Thyroid gland (tissue), 4 donors: ENCODE results near the gene TBC1D1. TPM values are rescaled to one million over a fixed set of nuclear protein-coding genes. Genes with fewer than 3 reads are reported as not detected.
A peak's percentile ranks its signal among the peaks of the same experiment; 100 is the strongest.

ENCODE experiments used
- DNase-seq, 2 donors: peaks; one replicate each; pipeline ENCODE4 v3.0.0-alpha.2; 2019
- H3K27ac ChIP-seq, 3 donors: fragments of 200-600 bp; sonication (generic); 1 replicate in 2 of 3; 2 replicates in 1 of 3; pipeline ENCODE4 v1.5.1; 2016 to 2019; ENCODE audit warnings: mild to moderate bottlenecking in 1 of 3, moderate library complexity in 1 of 3
- H3K27me3 ChIP-seq: fragments of 200-600 bp; sonication (generic); one replicate; pipeline ENCODE4 v1.5.1; 2019
- H3K36me3 ChIP-seq, 2 donors: fragments of 200-600 bp; sonication (generic); one replicate each; pipeline ENCODE4 v1.5.1; 2016 to 2019
- H3K4me1 ChIP-seq, 2 donors: fragments of 200-600 bp; sonication (generic); one replicate each; pipeline ENCODE4 v1.5.1; 2017 to 2019
- H3K4me3 ChIP-seq, 3 donors: fragments of 200-600 bp; sonication (generic); replicated peaks in 1 of 3; 1 replicate in 2 of 3; 2 replicates in 1 of 3; pipeline ENCODE4 v1.5.1; 2016; ENCODE audit warnings: mild to moderate bottlenecking in 1 of 3
- H3K9me3 ChIP-seq: fragments of 200-600 bp; sonication (generic); one replicate; pipeline ENCODE4 v1.5.1; 2017
- POLR2A ChIP-seq, 2 donors: fragments of 450-650 bp; IDR thresholded peaks; one replicate each; pipeline ENCODE4 v1.6.1; 2017; ENCODE audit warnings: antibody characterized with exemption in 2 of 2, mild to moderate bottlenecking in 2 of 2, moderate library complexity in 1 of 2
- WGBS, 2 donors: methylation state at CpG; one replicate each; pipeline ENCODE4 v1.1.5; 2017; 5-methylcytosine and 5-hydroxymethylcytosine counted together
- intact Hi-C: fragments of 100-400 bp; cut with DNase I; formaldehyde crosslinking; loops from one replicate; pipeline ENCODE4 v1.15.1; 2023
- total RNA-seq, 4 donors: library from RNA; depleted of rRNA; stranded (reverse); fragments of >200 nt; gene quantifications; one replicate each; pipeline ENCODE4 v1.2.3, GENCODE V29; 2016
- TF ChIP-seq, protein P1 (sequence below), 6 experiments: fragments of 200-600 bp in 3 of 6; fragments of 450-650 bp in 3 of 6; sonication (generic) in 3 of 6; IDR thresholded peaks; one replicate each; pipeline ENCODE4 v1.5.1; 2016 to 2019; ENCODE audit warnings: antibody characterized with exemption in 6 of 6, mild to moderate bottlenecking in 2 of 6, inconsistent platforms in 1 of 6, moderate library complexity in 1 of 6

Gene TBC1D1
- total RNA-seq, 4 donors from 2014 or later = 192 to 284 (median 230) TPM

DNA sequence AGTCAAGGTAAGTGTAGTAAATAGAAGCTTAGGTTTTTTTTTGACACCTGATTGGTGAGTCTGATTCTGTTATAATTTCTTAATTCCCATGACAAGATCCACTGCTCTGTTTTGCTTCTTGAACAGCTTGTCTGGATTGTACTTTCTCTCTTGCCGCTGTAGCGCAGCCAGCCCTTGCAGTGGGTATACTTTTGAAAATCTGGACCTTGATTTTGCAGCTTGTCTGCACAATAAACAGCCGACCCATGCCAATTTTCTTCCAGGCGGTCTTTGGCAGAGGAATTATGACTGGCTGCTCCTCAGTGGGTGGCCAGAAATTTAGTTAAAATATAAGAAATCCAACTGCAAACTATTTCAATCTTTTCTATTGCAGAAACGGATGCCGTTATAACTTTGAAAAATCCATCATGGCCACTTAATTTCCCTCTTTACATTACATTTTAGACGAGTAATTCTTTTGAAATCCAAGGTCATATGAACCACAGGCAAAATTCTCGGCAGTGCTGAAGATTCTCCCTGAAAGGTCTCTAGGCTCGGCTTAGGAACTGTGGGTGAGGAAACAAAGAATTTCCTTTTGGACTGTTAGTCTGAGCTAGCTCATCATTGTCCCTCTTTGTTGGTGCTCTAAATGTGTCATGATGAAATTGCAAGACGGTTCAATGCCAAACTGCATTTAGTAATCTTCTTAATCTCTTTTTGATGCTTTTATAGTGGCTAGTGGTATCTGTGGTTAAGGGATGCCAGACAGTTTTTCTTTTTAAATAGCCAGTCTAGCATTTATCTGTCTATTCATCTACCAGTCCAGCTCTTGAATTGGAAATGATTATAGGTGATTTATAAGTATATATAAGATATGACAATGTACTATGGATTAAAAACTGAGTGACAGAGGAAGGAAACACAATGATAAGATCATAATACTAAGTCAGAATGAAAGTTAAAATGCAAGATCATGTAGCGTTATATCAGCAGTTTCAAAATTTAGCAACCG, 37.8 kb downstream of the TBC1D1 start:
- intact Hi-C loops = no loop called here
- H3K27ac ChIP-seq = no peak overlapping the region
- 77 to 85% methylated on average over 12 of the region's 12 CpGs for WGBS, 2 donors

DNA sequence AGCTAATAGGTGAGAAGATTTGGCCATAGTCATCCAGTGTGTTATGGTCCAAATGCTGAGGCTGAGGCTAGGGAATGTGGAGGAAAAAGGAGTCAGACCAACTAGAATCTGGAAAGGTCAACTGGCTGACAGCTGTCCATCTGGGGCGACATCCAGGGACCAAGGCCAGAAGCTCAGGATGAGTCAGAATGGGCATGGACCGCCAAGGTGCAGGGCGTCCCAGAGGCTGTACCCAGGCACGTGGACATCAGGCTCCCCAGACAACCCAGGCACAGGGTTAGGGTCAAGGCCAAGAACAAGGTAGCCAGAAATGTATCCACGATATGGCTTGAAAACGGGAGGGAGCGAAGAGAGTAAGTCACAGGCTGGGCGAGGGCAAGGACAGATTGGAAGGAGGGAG, 43.2 kb downstream of the TBC1D1 start:
- WGBS, 2 donors = 95 to 97% methylated on average over 8 of the region's 8 CpGs
- no peak for DNase-seq
- H3K4me1 ChIP-seq = peaks cover 0 to 4% of the 10 kb centered on the region in 2 donors
- no peak overlapping the region for H3K4me3 ChIP-seq
- no peak overlapping the region for H3K27ac ChIP-seq
- no peaks in the 10 kb centered on the region for H3K27me3 ChIP-seq
- H3K36me3 ChIP-seq = no peaks in the 10 kb centered on the region
- H3K9me3 ChIP-seq = no peaks in the 10 kb centered on the region
- TF ChIP-seq, protein P1, sequence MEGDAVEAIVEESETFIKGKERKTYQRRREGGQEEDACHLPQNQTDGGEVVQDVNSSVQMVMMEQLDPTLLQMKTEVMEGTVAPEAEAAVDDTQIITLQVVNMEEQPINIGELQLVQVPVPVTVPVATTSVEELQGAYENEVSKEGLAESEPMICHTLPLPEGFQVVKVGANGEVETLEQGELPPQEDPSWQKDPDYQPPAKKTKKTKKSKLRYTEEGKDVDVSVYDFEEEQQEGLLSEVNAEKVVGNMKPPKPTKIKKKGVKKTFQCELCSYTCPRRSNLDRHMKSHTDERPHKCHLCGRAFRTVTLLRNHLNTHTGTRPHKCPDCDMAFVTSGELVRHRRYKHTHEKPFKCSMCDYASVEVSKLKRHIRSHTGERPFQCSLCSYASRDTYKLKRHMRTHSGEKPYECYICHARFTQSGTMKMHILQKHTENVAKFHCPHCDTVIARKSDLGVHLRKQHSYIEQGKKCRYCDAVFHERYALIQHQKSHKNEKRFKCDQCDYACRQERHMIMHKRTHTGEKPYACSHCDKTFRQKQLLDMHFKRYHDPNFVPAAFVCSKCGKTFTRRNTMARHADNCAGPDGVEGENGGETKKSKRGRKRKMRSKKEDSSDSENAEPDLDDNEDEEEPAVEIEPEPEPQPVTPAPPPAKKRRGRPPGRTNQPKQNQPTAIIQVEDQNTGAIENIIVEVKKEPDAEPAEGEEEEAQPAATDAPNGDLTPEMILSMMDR (IDR thresholded peaks at IDR 0.05) = no peak
- no peak for TF ChIP-seq POLR2A (IDR thresholded peaks at IDR 0.05)
- intact Hi-C loops = no loop called here

More for the DNA sequence above, 37.8 kb downstream of the TBC1D1 start:
- no peak for DNase-seq
- Histone ChIP-seq H3K4me1 (no peaks in the 10 kb centered on the region), H3K27me3 (no peaks in the 10 kb centered on the region), H3K9me3 (no peaks in the 10 kb centered on the region), H3K36me3 (no peaks in the 10 kb centered on the region), H3K4me3 (no peak overlapping the region)
- TF ChIP-seq POLR2A (IDR thresholded peaks at IDR 0.05) = no peak
- TF ChIP-seq, protein P1 (IDR thresholded peaks at IDR 0.05) = no peak

DNA sequence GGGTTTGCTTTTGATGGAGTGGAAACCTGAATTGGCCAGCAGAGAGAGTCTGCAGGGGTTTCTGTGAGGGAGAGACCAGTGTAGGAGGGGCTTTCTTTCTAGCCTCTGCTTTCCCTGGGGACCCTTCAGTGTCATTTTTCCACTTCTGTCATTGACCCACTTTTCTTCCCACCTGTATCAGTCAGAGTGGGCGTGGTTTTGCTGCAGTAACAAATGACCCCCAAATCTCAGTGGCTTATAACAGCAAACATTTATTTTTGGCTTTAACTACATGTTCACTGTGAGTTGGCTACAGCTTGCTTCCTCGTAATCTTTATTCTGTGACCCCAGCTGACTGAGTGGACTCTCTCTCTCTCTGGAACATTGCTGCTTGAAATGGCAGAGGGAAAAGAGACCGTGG, 43.7 kb downstream of the TBC1D1 start:
- Histone ChIP-seq H3K4me3 (no peak overlapping the region), H3K4me1 (peaks cover 0 to 4% of the 10 kb centered on the region in 2 donors), H3K27ac (no peak overlapping the region), H3K9me3 (no peaks in the 10 kb centered on the region), H3K27me3 (no peaks in the 10 kb centered on the region), H3K36me3 (no peaks in the 10 kb centered on the region)
- DNase-seq = no peak
- 94 to 97% methylated on average over 3 of the region's 3 CpGs for WGBS, 2 donors
- no peak for TF ChIP-seq POLR2A (IDR thresholded peaks at IDR 0.05)
- TF ChIP-seq, protein P1 (IDR thresholded peaks at IDR 0.05) = no peak
- intact Hi-C loops = no loop called here

DNA sequence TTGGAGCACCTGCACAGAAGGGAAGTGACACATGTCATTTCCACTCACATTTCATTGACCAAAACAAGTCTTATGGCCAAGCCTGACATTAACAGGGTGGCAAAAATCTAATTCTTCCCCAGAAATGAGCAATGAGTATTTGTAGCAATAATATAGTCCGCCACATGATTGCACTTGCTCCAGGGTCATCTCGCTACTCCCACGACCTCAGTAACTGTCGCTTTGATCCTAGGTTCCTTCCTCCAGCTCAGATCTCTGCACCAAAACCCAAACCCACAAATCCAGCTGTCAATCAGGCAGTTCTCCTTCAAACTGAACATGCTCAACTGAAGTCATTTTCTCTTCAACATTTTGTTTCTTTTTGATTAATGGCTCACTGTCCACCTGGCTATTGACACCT, 44.1 kb downstream of the TBC1D1 start:
- Histone ChIP-seq H3K4me3 (no peak overlapping the region), H3K9me3 (no peaks in the 10 kb centered on the region), H3K4me1 (peaks cover 0 to 4% of the 10 kb centered on the region in 2 donors), H3K27me3 (no peaks in the 10 kb centered on the region), H3K36me3 (no peaks in the 10 kb centered on the region), H3K27ac (no peak overlapping the region)
- intact Hi-C loops = no loop called here
- DNase-seq = no peak
- 92 to 96% methylated on average over 4 of the region's 4 CpGs for WGBS, 2 donors
- TF ChIP-seq, protein P1 (IDR thresholded peaks at IDR 0.05) = no peak
- TF ChIP-seq POLR2A (IDR thresholded peaks at IDR 0.05) = no peak

DNA sequence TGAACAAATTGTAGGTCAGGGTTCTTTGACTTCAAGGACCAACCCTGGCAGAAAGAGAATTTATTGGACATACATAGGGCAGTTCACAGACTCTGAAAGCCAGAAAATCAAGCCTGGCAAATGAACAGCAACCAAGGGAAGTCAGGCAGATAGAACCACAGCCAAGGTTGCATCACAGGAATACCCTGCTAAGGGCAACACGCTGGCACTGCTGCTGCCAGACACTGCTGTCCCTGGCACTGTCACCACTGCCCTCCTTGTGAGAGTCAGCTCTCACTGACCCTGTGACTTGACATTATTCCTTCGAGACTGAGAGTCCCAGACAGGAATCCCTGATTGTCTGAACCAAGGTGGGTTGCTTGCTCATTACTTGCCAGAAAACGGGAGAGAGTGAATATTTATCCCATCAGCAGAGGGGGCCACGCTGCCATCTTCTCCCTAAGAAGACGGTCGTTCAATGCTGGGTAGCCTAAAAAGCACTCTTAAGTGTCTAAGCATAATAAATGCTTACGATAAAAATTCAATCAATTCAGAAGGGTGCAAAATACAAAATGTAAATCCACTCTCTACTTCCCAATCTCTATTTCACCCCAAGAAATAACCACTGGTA, 46.1 kb downstream of the TBC1D1 start:
- Histone ChIP-seq H3K9me3 (no peaks in the 10 kb centered on the region), H3K36me3 (no peaks in the 10 kb centered on the region), H3K27ac (no peak overlapping the region), H3K4me1 (peaks cover 0 to 4% of the 10 kb centered on the region in 2 donors), H3K4me3 (no peak overlapping the region), H3K27me3 (no peaks in the 10 kb centered on the region)
- WGBS, 2 donors = 51% methylated on average over 7 of the region's 7 CpGs
- TF ChIP-seq POLR2A (IDR thresholded peaks at IDR 0.05) = no peak
- TF ChIP-seq, protein P1 (IDR thresholded peaks at IDR 0.05) = peak in 2 of 6 experiments; percentile 12 to 18
- intact Hi-C loops = no loop called here
- peak; percentile 53 to 74 for DNase-seq
